ENCODE data around the gene GPR183.

GRCh38 chr13:99352351-99353245 is 45.4 kb upstream of the GPR183 start:
- TF ChIP-seq POLR2A (IDR thresholded peaks at IDR 0.05) (no peak), CTCF (IDR thresholded peaks at IDR 0.05) (no peak)

Measured in transverse colon (tissue), 3 donors.